Ectodermal cell (in vitro differentiated cells): ENCODE data around the gene KCNK4.

ENCODE experiments used
- H3K27ac ChIP-seq: 2 replicates; pipeline ENCODE4 v1.7.0; 2013; ENCODE audit warnings: mild to moderate bottlenecking, low read depth, low read length; ENCODE audit not compliant: insufficient read depth, poor library complexity, severe bottlenecking
- H3K27me3 ChIP-seq: 2 replicates; pipeline ENCODE4 v1.7.0; 2013; ENCODE audit warnings: mild to moderate bottlenecking, low read length; ENCODE audit not compliant: insufficient read depth, control insufficient read depth, poor library complexity, severe bottlenecking
- H3K36me3 ChIP-seq: one replicate; pipeline ENCODE4 v1.7.0; 2013; ENCODE audit warnings: low read length; ENCODE audit not compliant: control insufficient read depth, insufficient read depth
- H3K4me1 ChIP-seq: one replicate; pipeline ENCODE4 v1.7.0; 2013; ENCODE audit warnings: low read length; ENCODE audit not compliant: control insufficient read depth, insufficient read depth
- H3K4me3 ChIP-seq: 2 replicates; pipeline ENCODE4 v1.7.0; 2013; ENCODE audit warnings: low read depth, low read length, control low read depth; ENCODE audit not compliant: insufficient read depth
- H3K9me3 ChIP-seq: 2 replicates; pipeline ENCODE4 v1.7.0; 2013; ENCODE audit warnings: mild to moderate bottlenecking, low read length, moderate library complexity; ENCODE audit not compliant: control insufficient read depth
- WGBS, 2 experiments: methylation state at CpG; one replicate each; pipeline ENCODE4 v1.1.7; 2013; ENCODE audit warnings: missing lambda C conversion rate in 2 of 2; 5-methylcytosine and 5-hydroxymethylcytosine counted together

KCNK4 gene

DNA sequence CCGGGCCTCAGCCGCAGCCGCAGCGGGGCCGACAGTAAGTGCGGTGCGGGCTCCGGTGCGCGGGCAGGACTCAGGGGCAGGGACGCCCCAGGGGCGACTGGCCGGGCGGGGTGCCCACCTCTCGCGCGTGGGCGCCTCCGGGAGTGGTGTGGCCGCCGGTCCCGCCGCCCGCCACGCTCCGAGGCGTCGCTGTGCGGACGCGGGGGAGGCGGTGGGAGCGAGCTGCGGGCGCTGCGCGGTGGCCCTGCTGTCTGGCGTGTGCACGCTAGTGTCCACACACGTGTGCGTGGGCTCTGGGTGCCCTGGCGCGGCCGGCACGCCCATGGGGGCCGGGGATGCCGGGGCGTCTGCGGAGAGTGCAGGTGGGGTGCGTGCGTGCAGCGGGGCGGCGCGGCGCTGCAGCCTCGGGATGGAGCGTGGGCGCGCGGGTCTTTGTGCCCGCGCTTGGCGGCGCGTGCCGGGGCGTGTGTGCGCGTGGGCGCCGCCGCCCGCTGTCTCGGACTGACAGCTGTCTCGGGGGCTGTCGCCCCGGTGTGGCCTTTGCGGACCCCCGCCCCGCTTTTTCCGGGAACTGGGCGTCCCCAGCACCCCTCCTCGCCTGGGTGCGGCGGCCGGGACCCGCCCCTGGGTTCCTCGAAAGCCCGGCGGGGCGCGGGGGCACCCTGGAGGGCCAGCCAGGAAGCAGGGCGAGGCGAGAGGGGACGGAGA, 804 bp downstream of the KCNK4 start:
- H3K27ac ChIP-seq = no peak overlapping the region
- H3K36me3 ChIP-seq = no peaks in the 10 kb centered on the region
- H3K4me1 ChIP-seq = peaks cover 13% of the 10 kb centered on the region
- H3K4me3 ChIP-seq = peak overlapping the region; percentile 4
- peaks cover 80% of the 10 kb centered on the region for H3K27me3 ChIP-seq
- WGBS, 2 experiments = 2% methylated on average over 96 of the region's 96 CpGs
- H3K9me3 ChIP-seq = no peaks in the 10 kb centered on the region

DNA sequence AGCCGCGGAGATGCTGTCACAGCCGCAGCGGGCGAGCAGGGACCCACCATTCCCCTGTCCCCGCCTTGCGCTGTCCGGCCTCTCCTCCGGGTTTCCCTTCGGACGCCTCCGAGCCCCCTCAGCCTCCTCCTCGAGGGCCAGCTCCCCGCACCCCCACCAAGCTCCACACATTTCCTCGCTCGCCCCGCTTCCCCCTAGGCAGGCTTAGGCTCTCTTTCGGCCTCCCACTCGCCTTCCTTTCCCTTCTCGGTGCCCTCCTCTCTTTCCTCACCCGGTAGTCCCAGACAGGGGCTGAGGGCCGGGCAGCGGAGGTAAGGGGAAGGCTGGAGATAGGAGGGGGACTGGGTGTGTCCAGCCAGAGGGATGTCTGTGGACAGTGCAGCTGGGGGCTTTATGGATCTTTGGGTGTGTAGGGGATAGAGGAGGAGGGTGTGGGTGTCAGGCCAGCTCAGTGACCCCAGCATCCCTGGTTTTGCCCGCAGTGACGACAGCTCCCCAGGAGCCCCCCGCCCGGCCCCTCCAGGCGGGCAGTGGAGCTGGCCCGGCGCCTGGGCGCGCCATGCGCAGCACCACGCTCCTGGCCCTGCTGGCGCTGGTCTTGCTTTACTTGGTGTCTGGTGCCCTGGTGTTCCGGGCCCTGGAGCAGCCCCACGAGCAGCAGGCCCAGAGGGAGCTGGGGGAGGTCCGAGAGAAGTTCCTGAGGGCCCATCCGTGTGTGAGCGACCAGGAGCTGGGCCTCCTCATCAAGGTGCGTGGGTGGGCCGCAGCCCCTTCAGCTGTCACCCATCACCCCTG, 1.6 kb downstream of the KCNK4 start:
- peaks cover 13% of the 10 kb centered on the region for H3K4me1 ChIP-seq
- peaks cover 88% of the 10 kb centered on the region for H3K27me3 ChIP-seq
- H3K9me3 ChIP-seq = no peaks in the 10 kb centered on the region
- no peak overlapping the region for H3K27ac ChIP-seq
- no peaks in the 10 kb centered on the region for H3K36me3 ChIP-seq
- H3K4me3 ChIP-seq = no peak overlapping the region
- 41% methylated on average over 42 of the region's 42 CpGs for WGBS, 2 experiments

DNA sequence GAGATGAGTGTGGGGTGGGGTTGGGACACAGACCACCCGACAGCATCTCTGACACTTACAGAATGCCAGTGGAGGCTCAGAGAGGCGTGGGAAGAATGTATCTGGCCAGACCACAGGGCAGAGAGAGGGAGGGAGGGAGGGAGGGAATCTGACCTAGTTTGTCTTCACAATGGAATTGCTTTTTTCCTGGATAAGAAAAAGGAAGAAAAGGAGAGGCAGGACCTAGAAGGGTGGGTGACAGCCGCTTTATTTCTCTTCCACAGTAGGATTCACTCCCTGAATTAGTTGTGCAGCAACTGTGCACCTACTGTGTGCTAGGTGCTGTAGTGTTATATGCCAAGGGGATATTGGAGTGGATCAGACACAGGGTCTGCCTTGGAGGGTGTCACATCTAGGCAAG, 3.7 kb downstream of the KCNK4 start:
- peaks cover 19% of the 10 kb centered on the region for H3K4me1 ChIP-seq
- whole genome bisulfite sequencing, 2 experiments = 50 to 55% methylated on average over 3 of the region's 3 CpGs
- H3K4me3 ChIP-seq = no peak overlapping the region
- no peaks in the 10 kb centered on the region for H3K9me3 ChIP-seq
- H3K27me3 ChIP-seq = peaks cover 100% of the 10 kb centered on the region
- H3K27ac ChIP-seq = no peak overlapping the region
- H3K36me3 ChIP-seq = no peaks in the 10 kb centered on the region

DNA sequence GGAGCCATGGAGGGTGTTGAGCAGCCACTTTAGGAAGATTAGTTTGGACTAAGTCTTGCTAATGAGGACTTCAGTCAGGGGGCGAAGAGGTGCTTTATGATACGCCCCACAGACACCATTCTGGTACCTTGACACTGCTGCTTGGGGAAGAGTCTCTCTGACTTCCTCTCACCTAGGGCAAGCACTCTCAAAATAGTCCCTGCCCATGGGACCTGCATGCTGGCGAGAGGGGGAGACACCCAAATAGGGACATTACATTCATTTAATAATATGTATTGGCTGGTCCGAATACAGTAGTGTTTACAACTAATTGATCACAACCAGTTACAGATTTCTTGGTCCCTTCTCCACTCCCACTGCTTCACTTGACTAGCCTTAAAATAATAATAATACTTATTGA, 4.7 kb downstream of the KCNK4 start:
- no peak overlapping the region for H3K4me3 ChIP-seq
- no peak overlapping the region for H3K27ac ChIP-seq
- no peaks in the 10 kb centered on the region for H3K36me3 ChIP-seq
- WGBS, 2 experiments = 77 to 89% methylated on average over 2 to 3 of the region's 4 CpGs
- H3K4me1 ChIP-seq = peaks cover 27% of the 10 kb centered on the region
- H3K9me3 ChIP-seq = no peaks in the 10 kb centered on the region
- peaks cover 100% of the 10 kb centered on the region for H3K27me3 ChIP-seq

DNA sequence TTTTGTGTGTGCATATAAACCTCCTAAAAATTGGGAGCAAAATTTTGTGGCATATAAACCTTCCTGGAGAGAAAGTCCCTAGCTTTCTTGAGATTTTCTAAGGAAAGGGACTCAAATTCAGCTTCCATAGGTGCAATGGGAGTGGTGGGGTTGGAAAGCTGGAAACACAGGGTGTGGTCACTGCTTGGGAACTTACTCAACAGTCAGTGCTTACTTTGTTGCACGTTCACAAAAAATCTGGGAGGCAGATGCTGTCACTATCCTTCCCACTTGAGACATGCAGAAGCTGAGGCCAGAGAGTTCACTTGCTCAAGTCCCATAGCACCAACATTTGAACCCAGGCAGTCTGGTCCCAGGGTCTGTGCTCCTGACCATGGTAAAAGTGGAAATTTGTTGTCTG, 5.1 kb downstream of the KCNK4 start:
- Histone ChIP-seq H3K27ac (no peak overlapping the region), H3K27me3 (peaks cover 100% of the 10 kb centered on the region), H3K4me3 (no peak overlapping the region), H3K36me3 (no peaks in the 10 kb centered on the region), H3K4me1 (peaks cover 26% of the 10 kb centered on the region), H3K9me3 (no peaks in the 10 kb centered on the region)
- 46 to 58% methylated on average over 1 of the region's 1 CpG for WGBS, 2 experiments

DNA sequence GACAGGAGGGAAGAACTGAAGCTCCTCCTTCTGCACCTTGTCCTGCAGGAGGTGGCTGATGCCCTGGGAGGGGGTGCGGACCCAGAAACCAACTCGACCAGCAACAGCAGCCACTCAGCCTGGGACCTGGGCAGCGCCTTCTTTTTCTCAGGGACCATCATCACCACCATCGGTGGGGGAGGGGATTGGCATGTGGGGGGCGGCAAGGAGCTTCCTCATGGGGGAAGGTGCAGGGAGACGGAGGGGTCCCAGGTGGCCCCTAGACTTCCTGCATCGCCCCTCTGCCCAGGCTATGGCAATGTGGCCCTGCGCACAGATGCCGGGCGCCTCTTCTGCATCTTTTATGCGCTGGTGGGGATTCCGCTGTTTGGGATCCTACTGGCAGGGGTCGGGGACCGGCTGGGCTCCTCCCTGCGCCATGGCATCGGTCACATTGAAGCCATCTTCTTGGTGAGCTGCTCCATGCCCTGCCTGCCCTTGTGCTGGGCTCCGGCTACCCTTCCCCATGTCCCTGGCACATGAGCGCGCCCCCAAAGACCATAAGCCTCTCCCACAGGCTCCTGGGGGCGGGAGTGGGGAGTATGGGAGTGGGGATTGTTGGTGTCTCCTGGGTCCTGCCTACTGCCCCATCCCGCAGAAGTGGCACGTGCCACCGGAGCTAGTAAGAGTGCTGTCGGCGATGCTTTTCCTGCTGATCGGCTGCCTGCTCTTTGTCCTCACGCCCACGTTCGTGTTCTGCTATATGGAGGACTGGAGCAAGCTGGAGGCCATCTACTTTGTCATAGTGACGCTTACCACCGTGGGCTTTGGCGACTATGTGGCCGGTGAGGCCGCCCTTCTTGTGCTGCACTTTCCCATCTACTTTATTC, 6.0 kb downstream of the KCNK4 start:
- H3K36me3 ChIP-seq = no peaks in the 10 kb centered on the region
- H3K27me3 ChIP-seq = peaks cover 100% of the 10 kb centered on the region
- H3K4me3 ChIP-seq = no peak overlapping the region
- no peaks in the 10 kb centered on the region for H3K9me3 ChIP-seq
- WGBS, 2 experiments = 40 to 41% methylated on average over 34 of the region's 34 CpGs
- H3K27ac ChIP-seq = no peak overlapping the region
- peaks cover 21% of the 10 kb centered on the region for H3K4me1 ChIP-seq

DNA sequence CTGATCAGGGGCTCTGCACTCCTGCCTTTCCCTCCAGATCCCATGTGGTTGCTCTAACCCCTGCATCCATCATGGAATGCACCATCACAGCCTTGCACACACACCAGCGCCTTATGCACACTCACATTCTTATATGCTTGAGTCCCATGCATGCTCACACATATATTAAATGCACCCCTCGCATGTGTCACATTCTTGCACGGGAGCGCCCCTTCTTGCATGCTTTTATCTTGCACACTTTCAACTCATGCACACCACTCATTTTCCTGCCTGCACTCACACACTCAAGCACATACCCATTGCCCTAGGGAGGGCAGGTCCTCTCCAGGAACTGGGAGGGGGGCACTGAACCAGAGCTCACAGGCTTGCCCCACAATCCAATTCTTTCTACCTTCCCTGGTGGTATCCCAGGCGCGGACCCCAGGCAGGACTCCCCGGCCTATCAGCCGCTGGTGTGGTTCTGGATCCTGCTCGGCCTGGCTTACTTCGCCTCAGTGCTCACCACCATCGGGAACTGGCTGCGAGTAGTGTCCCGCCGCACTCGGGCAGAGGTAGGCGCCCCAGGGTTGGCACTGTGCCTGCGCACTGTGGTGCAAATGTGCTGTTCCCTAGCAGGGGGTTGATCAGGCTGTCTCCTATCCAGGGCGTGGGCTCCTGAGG, 6.7 kb downstream of the KCNK4 start:
- Histone ChIP-seq H3K36me3 (no peaks in the 10 kb centered on the region), H3K4me1 (peaks cover 14% of the 10 kb centered on the region), H3K27ac (no peak overlapping the region), H3K9me3 (no peaks in the 10 kb centered on the region), H3K27me3 (peaks cover 95% of the 10 kb centered on the region), H3K4me3 (no peak overlapping the region)
- WGBS, 2 experiments = 77 to 83% methylated on average over 18 of the region's 18 CpGs

DNA sequence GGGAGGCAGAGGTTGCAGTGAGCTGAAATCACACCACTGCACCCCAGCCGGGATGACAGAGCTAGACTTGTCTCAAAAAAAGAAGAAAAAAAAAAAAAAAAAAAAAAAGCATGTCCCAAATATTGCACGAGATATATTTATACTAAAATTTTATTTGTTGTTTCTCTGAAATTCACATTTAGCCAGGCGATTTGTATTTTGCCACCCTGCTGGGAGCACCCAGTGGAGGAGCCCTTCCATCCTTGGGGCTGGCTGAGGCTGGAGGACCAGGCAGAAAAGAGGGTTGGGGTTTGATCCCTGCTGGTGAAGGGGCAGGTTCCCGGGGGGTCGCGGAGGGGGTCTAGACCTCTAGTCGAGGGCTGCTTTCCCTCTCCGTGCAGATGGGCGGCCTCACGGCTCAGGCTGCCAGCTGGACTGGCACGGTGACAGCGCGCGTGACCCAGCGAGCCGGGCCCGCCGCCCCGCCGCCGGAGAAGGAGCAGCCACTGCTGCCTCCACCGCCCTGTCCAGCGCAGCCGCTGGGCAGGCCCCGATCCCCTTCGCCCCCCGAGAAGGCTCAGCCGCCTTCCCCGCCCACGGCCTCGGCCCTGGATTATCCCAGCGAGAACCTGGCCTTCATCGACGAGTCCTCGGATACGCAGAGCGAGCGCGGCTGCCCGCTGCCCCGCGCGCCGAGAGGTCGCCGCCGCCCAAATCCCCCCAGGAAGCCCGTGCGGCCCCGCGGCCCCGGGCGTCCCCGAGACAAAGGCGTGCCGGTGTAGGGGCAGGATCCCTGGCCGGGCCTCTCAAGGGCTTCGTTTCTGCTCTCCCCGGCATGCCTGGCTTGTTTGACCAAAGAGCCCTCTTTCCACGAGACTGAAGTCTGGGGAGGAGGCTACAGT, 8.1 kb downstream of the KCNK4 start:
- no peak overlapping the region for H3K27ac ChIP-seq
- peaks cover 93% of the 10 kb centered on the region for H3K27me3 ChIP-seq
- no peaks in the 10 kb centered on the region for H3K36me3 ChIP-seq
- H3K4me1 ChIP-seq = peaks cover 14% of the 10 kb centered on the region
- 7 to 8% methylated on average over 59 of the region's 60 CpGs for WGBS, 2 experiments
- H3K9me3 ChIP-seq = no peaks in the 10 kb centered on the region
- peak overlapping the region; percentile 20 for H3K4me3 ChIP-seq
